GM12873 (cell line): ENCODE measurements around the gene GRAMD1B.
A peak's percentile ranks its signal among the peaks of the same experiment; 100 is the strongest.

Experiments used
- CTCF ChIP-seq: IDR thresholded peaks from 2 replicates; pipeline ENCODE4 v1.5.1; 2012; ENCODE audit warnings: low read depth, mild to moderate bottlenecking, moderate library complexity, low read length, control low read depth; ENCODE audit not compliant: insufficient read depth; ENCODE audit errors: missing control alignments

GRAMD1B gene

GRCh38 chr11:123616505-123617198 is 186.6 kb downstream of the GRAMD1B start:
- TF ChIP-seq CTCF = no peak

GRCh38 chr11:123622576-123622975 is 192.5 kb downstream of the GRAMD1B start:
- no peak for TF ChIP-seq CTCF

GRCh38 chr11:123624974-123625373 is 194.9 kb downstream of the GRAMD1B start:
- TF ChIP-seq CTCF = no peak

GRCh38 chr11:123628936-123629683 is 199.0 kb downstream of the GRAMD1B start:
- no peak for TF ChIP-seq CTCF

- no peak for TF ChIP-seq CTCF
These were observed 200.1 kb downstream of the GRAMD1B start for GRCh38 chr11:123630126-123630608.

- no peak for TF ChIP-seq CTCF
These were observed 210.0 kb downstream of the GRAMD1B start for GRCh38 chr11:123640029-123640428.

GRCh38 chr11:123640677-123641494 is 210.8 kb downstream of the GRAMD1B start:
- peak; percentile 87 for TF ChIP-seq CTCF
